Keratinocyte (primary cell): ENCODE data around the gene USP49. TPM values are rescaled to one million over a fixed set of nuclear protein-coding genes. Genes with fewer than 3 reads are reported as not detected.

ENCODE experiments used
- DNase-seq: peaks from one replicate; pipeline ENCODE4 v3.0.0-alpha.2; 2011; ENCODE audit warnings: low read depth, missing footprints, low spot score
- FAIRE-seq: peaks from 2 replicates; lab custom pipeline; 2011; peaks lifted over from hg19 to GRCh38; lab: Jason Lieb, UNC
- H2AFZ ChIP-seq: 2 replicates; pipeline ENCODE4 v1.6.0; 2012; ENCODE audit warnings: low read length, control low read depth, inconsistent platforms; ENCODE audit not compliant: control insufficient read depth
- H3K27ac ChIP-seq: 2 replicates; pipeline ENCODE4 v1.5.1; 2011; ENCODE audit warnings: low read length; ENCODE audit not compliant: control insufficient read depth, insufficient read depth
- H3K27me3 ChIP-seq: 3 replicates; pipeline ENCODE4 v1.6.0; 2011; ENCODE audit warnings: low read length; ENCODE audit not compliant: control insufficient read depth, insufficient read depth; ENCODE audit errors: extremely low read depth
- H3K36me3 ChIP-seq, 2 experiments: 2 replicates in 1 of 2; 3 replicates in 1 of 2; pipeline ENCODE4 v1.5.1; 2011; ENCODE audit warnings: low read length in 2 of 2, mild to moderate bottlenecking in 1 of 2; ENCODE audit not compliant: control insufficient read depth in 2 of 2, insufficient read depth in 2 of 2; ENCODE audit errors: extremely low read depth in 1 of 2
- H3K4me1 ChIP-seq: 3 replicates; pipeline ENCODE4 v1.5.1; 2011; ENCODE audit warnings: low read length; ENCODE audit not compliant: control insufficient read depth, insufficient read depth; ENCODE audit errors: extremely low read depth
- H3K4me2 ChIP-seq: 3 replicates; pipeline ENCODE4 v1.6.0; 2011; ENCODE audit warnings: low read depth, low read length; ENCODE audit not compliant: control insufficient read depth, insufficient read depth; ENCODE audit errors: extremely low read depth
- H3K4me3 ChIP-seq, 3 experiments: fragments of 200-600 bp in 1 of 3; sonication (generic) in 1 of 3; 2 replicates in 2 of 3; 3 replicates in 1 of 3; pipeline ENCODE4 v1.5.1; 2011 to 2016; ENCODE audit warnings: low read length in 3 of 3, mild to moderate bottlenecking in 3 of 3, control low read depth in 2 of 3, inconsistent platforms in 1 of 3, low read depth in 1 of 3, mixed read lengths in 1 of 3, mixed run types in 1 of 3, moderate library complexity in 1 of 3; ENCODE audit not compliant: control insufficient read depth in 2 of 3, insufficient read depth in 2 of 3; ENCODE audit errors: extremely low read depth in 1 of 3
- H3K79me2 ChIP-seq: 2 replicates; pipeline ENCODE4 v1.6.0; 2012; ENCODE audit warnings: low read length; ENCODE audit not compliant: control insufficient read depth, insufficient read depth
- H3K9ac ChIP-seq: 3 replicates; pipeline ENCODE4 v1.6.0; 2011; ENCODE audit warnings: low read length; ENCODE audit not compliant: control insufficient read depth, insufficient read depth; ENCODE audit errors: extremely low read depth
- H3K9me1 ChIP-seq: 3 replicates; pipeline ENCODE4 v1.6.0; 2011; ENCODE audit warnings: low read length; ENCODE audit not compliant: control insufficient read depth, insufficient read depth; ENCODE audit errors: extremely low read depth
- H3K9me3 ChIP-seq: 2 replicates; pipeline ENCODE4 v1.5.1; 2012; ENCODE audit warnings: low read depth, low read length; ENCODE audit not compliant: control insufficient read depth
- H4K20me1 ChIP-seq: 3 replicates; pipeline ENCODE4 v1.6.0; 2011; ENCODE audit warnings: low read length; ENCODE audit not compliant: control insufficient read depth, insufficient read depth; ENCODE audit errors: extremely low read depth
- EZH2 ChIP-seq: IDR thresholded peaks from one replicate; pipeline ENCODE4 v1.6.1; 2012; ENCODE audit warnings: inconsistent platforms, mild to moderate bottlenecking, low read length, moderate library complexity
- dilution Hi-C: fragments of 300-500 bp; cut with MboI; formaldehyde crosslinking; loops from one replicate; pipeline ENCODE4 v1.7.0; 2020; ENCODE audit warnings: low sequenced_read_pairs; ENCODE audit not compliant: extremely low pct_ligation_motif_present
- polyA plus RNA-seq, 5 experiments: library from polyadenylated mRNA; depleted of rRNA in 3 of 5; stranded (reverse) in 3 of 5; stranded (forward) in 1 of 5; unstranded in 1 of 5; fragments of >200 nt; gene quantifications; 1 replicate in 1 of 5; 2 replicates in 3 of 5; 3 replicates in 1 of 5; pipeline versions ENCODE4 v1.2.1 to v1.2.3, GENCODE V29; 2011 to 2012; ENCODE audit warnings: missing spikeins in 2 of 5, low read depth in 1 of 5, low replicate concordance in 1 of 5
- TF ChIP-seq, protein P1 (sequence below), 3 experiments: IDR thresholded peaks in 1 of 3; conservative IDR thresholded peaks in 1 of 3; optimal IDR thresholded peaks in 1 of 3; 2 replicates in 2 of 3; 3 replicates in 1 of 3; pipeline versions ENCODE3 to v1.5.1; 2011; ENCODE audit warnings: low read length in 3 of 3, mild to moderate bottlenecking in 3 of 3, moderate library complexity in 2 of 3, control low read depth in 1 of 3, inconsistent platforms in 1 of 3; ENCODE audit not compliant: insufficient read depth in 2 of 3; ENCODE audit errors: extremely low read depth in 1 of 3

The USP49 gene
- polyA plus RNA-seq, 1 donor (not counting 4 experiments of a cell fraction or from before 2014, with no cell fraction given), result 2.3 TPM

DNA sequence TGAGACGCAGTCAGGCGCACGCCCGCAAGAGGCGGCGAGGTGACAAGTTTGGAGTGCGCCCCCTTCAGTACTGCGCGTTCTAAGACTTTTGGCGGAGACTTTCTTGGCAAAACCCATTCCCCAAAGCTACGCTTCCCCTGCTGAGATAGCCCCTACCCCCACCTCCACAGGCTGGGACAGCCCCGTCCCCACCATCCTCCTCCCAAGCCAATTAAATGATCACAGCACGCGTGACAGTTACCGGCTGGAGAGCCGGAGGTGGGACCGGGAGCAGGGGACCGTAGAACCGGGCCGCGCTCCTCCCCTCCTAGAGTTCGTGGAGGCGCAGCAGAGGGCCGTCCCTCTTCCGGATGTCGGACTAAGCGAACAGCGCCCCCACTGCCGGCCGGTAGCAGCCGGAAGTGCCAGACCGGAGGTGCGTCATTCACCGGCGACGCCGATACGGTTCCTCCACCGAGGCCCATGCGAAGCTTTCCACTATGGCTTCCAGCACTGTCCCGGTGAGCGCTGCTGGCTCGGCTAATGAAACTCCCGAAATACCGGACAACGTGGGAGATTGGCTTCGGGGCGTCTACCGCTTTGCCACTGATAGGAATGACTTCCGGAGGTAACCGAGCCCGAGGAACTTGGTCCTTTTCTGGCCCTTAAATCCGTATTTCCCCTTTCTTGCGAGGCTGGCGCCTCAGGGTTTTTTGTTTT is 107.8 kb downstream of the USP49 start, which contains the start of gene TOMM6:
Gene TOMM6 (plus strand): TSS at position 476 of the 699 bp plus-strand sequence. CDS start 4 bp downstream, at position 480.
- H2AFZ ChIP-seq, result peak within 1 kb of the TSS; percentile 95
- TF ChIP-seq, protein P1, sequence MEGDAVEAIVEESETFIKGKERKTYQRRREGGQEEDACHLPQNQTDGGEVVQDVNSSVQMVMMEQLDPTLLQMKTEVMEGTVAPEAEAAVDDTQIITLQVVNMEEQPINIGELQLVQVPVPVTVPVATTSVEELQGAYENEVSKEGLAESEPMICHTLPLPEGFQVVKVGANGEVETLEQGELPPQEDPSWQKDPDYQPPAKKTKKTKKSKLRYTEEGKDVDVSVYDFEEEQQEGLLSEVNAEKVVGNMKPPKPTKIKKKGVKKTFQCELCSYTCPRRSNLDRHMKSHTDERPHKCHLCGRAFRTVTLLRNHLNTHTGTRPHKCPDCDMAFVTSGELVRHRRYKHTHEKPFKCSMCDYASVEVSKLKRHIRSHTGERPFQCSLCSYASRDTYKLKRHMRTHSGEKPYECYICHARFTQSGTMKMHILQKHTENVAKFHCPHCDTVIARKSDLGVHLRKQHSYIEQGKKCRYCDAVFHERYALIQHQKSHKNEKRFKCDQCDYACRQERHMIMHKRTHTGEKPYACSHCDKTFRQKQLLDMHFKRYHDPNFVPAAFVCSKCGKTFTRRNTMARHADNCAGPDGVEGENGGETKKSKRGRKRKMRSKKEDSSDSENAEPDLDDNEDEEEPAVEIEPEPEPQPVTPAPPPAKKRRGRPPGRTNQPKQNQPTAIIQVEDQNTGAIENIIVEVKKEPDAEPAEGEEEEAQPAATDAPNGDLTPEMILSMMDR (optimal IDR thresholded peaks at IDR 0.05 in 1 of 3, IDR thresholded peaks at IDR 0.05 in 1 of 3, conservative IDR thresholded peaks at IDR 0.05 in 1 of 3; ENCODE audit: extremely low read depth in 1 of 3, insufficient read depth in 2 of 3, low read length in 3 of 3), result peak in 2 of 3 experiments; percentile 66 to 93
- no peak for TF ChIP-seq EZH2
- no peaks in the 10 kb centered on the region for H3K9me1 ChIP-seq
- H3K79me2 ChIP-seq, result peaks cover 17% of the 10 kb centered on the region
- H3K27ac ChIP-seq, result peak within 1 kb of the TSS; percentile 98
- H3K9ac ChIP-seq, result peak within 1 kb of the TSS; percentile 100
- peak within 1 kb of the TSS; percentile 86 to 100 (median 97) for H3K4me3 ChIP-seq
- dilution Hi-C loops, result no loop called here
- FAIRE-seq, result peak; percentile 63
- H3K9me3 ChIP-seq, result no peaks in the 10 kb centered on the region
- DNase-seq, result peak; percentile 56
- peaks cover 25% of the 10 kb centered on the region for H3K4me1 ChIP-seq
- H3K27me3 ChIP-seq, result no peaks in the 10 kb centered on the region
- peaks cover 12 to 18% of the 10 kb centered on the region in 2 experiments for H3K36me3 ChIP-seq
- H4K20me1 ChIP-seq, result no peaks in the 10 kb centered on the region
- peak within 1 kb of the TSS; percentile 98 for H3K4me2 ChIP-seq

DNA sequence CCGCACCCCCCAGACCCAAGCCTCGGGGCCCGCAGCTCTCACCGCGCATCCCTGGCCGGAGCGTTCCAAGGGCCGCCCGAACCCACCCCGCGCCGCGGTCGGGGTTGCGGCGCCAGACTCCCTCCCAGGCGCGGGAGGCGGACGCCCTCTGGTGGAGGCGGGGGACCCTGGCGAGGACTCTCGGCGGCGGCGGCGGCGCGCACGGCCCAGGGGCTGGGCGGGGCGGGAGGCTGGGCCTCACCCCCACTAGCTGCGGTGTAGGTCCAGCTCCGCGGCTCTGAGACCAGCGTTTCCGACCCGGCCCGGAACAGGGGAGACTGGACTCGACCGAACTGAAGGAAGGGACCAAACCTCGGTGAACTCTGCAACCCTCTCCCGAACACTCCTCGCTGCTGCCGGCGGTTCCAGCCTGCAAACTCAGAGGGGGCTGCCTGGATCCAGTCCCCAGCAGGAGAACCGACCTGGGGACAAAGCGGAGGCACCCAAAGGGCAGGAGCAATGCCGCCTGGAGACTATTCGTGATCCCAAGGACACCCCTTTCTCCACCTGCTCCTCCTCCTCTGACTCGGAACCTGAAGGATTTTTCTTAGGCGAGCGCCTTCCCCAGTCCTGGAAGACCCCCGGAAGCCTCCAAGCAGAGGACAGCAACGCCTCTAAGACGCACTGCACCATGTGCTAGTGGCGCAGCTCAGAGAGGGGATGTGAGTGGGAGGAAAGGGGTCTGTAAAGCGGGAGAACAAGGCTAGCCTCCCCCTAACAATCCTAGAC is 108.5 kb downstream of the USP49 start:
- DNase-seq, result no peak
- TF ChIP-seq, protein P1 (optimal IDR thresholded peaks at IDR 0.05 in 1 of 3, IDR thresholded peaks at IDR 0.05 in 1 of 3, conservative IDR thresholded peaks at IDR 0.05 in 1 of 3; ENCODE audit: extremely low read depth in 1 of 3, insufficient read depth in 2 of 3, low read length in 3 of 3), result peak in 1 of 3 experiments; percentile 71
- TF ChIP-seq EZH2, result no peak
- peaks cover 17% of the 10 kb centered on the region for H3K79me2 ChIP-seq
- peak overlapping the region; percentile 85 for H2AFZ ChIP-seq
- H3K4me1 ChIP-seq, result peaks cover 25% of the 10 kb centered on the region
- peak overlapping the region; percentile 98 for H3K4me2 ChIP-seq
- H3K36me3 ChIP-seq, result peaks cover 12 to 18% of the 10 kb centered on the region in 2 experiments
- H3K27me3 ChIP-seq, result no peaks in the 10 kb centered on the region
- FAIRE-seq, result no peak
- H4K20me1 ChIP-seq, result no peaks in the 10 kb centered on the region
- dilution Hi-C loops, result no loop called here
- peak overlapping the region; percentile 100 for H3K9ac ChIP-seq
- no peaks in the 10 kb centered on the region for H3K9me1 ChIP-seq
- H3K27ac ChIP-seq, result peak overlapping the region; percentile 98
- H3K9me3 ChIP-seq, result no peaks in the 10 kb centered on the region
- peak overlapping the region; percentile 86 to 100 (median 97) for H3K4me3 ChIP-seq
